HS-27A (cell line): ENCODE data around the gene NCAPG.

Experiments used
- DNase-seq: peaks from one replicate; pipeline ENCODE4 v3.0.0-alpha.2; 2012; ENCODE audit warnings: low read depth, missing footprints

Gene NCAPG

GRCh38 chr4:17810260-17811077 lies at the start of gene NCAPG, which contains the start of gene DCAF16:
Gene NCAPG (plus strand): TSS chr4:17810979. CDS start chr4:17811078, 99 bp downstream.
Gene DCAF16 (minus strand): TSS chr4:17810757. CDS start chr4:17804141, 6,616 bp downstream.
- DNase-seq, result peak; percentile 98

GRCh38 chr4:17761062-17761461 lies 49.7 kb upstream of the NCAPG start:
- no peak for DNase-seq

GRCh38 chr4:17762726-17763125 lies 48.1 kb upstream of the NCAPG start:
- no peak for DNase-seq

- no peak for DNase-seq
These were observed 47.4 kb upstream of the NCAPG start for GRCh38 chr4:17763416-17763815.

- no peak for DNase-seq
These were observed 46.8 kb upstream of the NCAPG start for GRCh38 chr4:17763931-17764330.

GRCh38 chr4:17765514-17766286 lies 45.1 kb upstream of the NCAPG start:
- DNase-seq, result no peak

- DNase-seq, result no peak
These were observed 43.8 kb upstream of the NCAPG start for GRCh38 chr4:17766826-17767458.

- no peak for DNase-seq
These were observed 41.2 kb upstream of the NCAPG start for GRCh38 chr4:17769406-17770174.

- DNase-seq, result no peak
These were observed 39.9 kb upstream of the NCAPG start for GRCh38 chr4:17770845-17771244.

GRCh38 chr4:17771284-17771908 lies 39.4 kb upstream of the NCAPG start:
- no peak for DNase-seq

GRCh38 chr4:17773135-17773698 lies 37.6 kb upstream of the NCAPG start:
- DNase-seq, result no peak

GRCh38 chr4:17778431-17778830 lies 32.3 kb upstream of the NCAPG start:
- DNase-seq, result no peak

GRCh38 chr4:17780501-17781299 lies 30.1 kb upstream of the NCAPG start:
- no peak for DNase-seq

GRCh38 chr4:17781300-17782287 lies 29.2 kb upstream of the NCAPG start, which contains the start of gene FAM184B:
Gene FAM184B (minus strand): TSS chr4:17781621. CDS start chr4:17781299, 322 bp downstream.
- DNase-seq, result no peak

GRCh38 chr4:17785858-17786257 lies 24.9 kb upstream of the NCAPG start:
- no peak for DNase-seq

GRCh38 chr4:17786567-17786966 lies 24.2 kb upstream of the NCAPG start:
- DNase-seq, result no peak

GRCh38 chr4:17787315-17787714 lies 23.5 kb upstream of the NCAPG start:
- no peak for DNase-seq

GRCh38 chr4:17788956-17789355 lies 21.8 kb upstream of the NCAPG start:
- DNase-seq, result no peak

GRCh38 chr4:17794730-17795129 lies 16.0 kb upstream of the NCAPG start:
- DNase-seq, result no peak
